ENCODE measurements around the gene CPA4.

DNA sequence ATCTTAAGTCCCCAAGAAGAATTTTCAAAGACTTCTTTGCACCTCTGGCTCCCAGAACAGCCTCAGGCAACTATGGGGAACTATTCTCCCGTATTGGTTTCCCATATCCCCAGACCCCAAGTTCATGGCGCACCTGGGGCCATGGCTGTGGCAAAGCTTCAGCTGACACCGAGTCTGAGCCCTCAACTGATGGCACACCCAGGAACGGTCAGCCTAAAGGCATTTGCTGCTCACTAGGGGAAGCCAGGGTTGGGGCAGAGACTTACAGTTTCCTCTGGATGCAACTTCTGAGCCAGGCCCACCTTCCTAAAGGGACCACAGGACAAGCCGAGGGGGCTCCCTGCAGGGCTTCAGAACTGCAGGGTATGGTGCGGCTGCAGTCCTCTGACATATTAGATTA is 73.6 kb downstream of the CPA4 start:
- TF ChIP-seq CTCF (IDR thresholded peaks at IDR 0.05), result no peak
- TF ChIP-seq POLR2AphosphoS5 (IDR thresholded peaks at IDR 0.05; ENCODE audit: low read depth, low read length), result no peak
